NCI-H146 treated with DMSO at 0.1 percent for 48 hours (cell line): Measurements from ENCODE around the gene GPR68.
"Not testable (repeated sequence)": the region's sequence is repeated elsewhere in the genome, so short reads cannot be mapped to it uniquely, and the experiment has no call there.

Source experiments
- DNase-seq: peaks from one replicate; lab custom pipeline; 2025; ENCODE audit not compliant: unreplicated experiment; lab: John Stamatoyannopoulos, UW

The GPR68 gene

DNA sequence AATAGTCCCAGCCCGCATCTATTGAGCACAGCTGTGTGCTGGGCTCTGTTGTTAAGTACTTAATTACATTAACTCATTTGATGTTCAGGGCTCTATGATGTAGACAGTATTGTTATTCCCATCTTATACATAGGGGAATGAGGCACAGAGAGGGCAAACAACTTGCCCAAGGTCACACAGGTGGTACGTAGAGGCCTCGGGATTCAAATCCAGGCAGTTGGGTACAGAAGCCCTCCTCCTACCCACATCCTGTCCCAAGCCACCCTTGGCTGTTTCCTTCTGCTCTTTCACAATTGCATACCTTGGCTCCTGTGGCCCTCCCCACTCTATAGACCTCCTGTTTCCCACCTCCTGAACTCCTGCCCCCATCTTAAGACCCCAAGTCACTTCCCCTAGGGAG lies 10.0 kb upstream of the GPR68 start:
- DNase-seq: no peak

DNA sequence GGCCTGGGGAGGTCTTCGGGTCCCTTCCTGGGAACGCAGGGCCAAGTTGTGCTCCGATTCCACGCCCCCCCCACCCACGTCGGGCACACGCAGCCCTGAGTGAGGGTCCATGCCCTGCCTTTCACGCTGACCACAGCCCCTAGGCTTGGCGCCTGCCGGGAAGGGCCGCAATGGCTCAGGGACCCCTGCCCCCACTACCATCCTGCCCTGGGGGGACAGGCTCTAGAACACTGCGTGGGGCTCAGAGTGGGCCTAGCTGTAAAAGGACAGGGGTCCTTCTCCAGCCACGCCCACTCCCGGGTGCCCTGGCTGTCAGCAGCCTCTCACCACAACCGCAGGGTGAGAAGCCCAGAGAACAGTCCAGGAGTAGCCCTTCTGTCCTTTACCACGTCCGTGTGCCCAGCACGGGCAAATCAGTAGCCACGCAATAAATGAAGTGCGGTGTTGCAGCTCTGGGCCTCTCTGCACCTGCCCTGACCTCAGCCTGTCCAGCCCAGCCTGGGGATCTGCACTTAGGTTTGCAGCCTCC lies 9.4 kb upstream of the GPR68 start:
- DNase-seq: no peak

DNA sequence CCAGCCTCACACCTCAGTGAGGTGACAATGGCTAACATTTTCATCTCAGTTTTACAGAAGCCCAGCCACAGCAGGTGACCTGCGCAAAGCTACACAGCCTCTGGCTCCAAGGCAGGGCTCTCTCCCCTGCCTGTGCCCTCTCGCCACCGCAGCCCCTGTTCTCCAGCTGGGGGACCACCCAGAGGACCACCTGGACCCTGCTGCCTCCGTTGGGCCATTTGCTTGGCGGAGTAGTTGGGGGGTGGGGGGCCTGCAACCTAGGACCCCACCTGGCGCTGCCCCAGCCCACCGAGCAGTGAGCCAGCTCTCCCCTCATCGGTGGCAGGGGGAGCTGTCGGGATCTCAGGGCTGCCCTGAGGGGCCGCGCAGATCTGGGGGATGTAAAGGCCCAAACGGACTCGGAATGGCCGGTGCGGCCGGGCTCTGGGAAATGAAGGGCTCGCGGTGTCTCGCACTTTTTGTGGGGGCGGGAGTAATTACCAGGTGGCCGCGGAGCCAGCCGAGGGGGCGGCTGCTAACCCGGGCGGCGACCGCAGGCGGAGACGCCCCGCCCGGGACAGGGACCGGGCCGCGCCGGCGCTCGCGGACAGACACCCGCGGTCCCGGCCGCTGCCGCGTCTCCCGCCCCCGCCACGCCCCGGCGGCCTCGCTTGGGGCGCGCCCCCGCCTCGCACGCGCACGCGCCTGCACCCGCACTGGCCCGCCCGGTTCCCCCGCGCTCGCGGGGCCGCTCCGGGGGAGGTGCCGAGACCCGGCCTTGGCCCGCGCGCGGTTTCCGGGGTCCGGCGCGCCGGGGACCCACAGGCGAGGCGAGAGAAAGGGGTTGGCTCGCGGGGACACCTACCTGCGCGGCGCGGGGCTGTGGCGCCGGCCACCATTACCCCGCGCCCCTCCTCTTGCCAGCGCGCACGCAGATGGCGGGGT lies 8.6 kb upstream of the GPR68 start:
- DNase-seq: no peak

DNA sequence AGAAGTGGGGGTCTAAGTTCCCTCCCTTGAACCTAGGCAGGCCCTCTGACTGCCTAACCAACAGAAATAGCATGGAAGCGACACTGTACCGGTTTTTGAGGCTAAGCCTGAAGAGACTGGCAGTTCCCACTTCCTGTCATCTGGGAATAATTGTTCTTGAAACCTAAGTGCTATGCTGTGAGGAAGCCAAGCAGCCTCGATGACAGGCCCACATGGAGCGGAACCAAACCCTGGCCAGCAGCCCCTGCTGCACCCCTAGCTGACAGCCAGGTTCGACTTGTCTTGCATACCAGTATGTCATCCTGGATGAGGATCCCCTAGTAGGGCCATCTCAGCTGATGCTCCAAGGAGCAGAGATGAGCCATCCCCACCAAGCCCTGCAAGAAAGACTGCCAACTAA lies 6.4 kb upstream of the GPR68 start:
- no peak for DNase-seq

DNA sequence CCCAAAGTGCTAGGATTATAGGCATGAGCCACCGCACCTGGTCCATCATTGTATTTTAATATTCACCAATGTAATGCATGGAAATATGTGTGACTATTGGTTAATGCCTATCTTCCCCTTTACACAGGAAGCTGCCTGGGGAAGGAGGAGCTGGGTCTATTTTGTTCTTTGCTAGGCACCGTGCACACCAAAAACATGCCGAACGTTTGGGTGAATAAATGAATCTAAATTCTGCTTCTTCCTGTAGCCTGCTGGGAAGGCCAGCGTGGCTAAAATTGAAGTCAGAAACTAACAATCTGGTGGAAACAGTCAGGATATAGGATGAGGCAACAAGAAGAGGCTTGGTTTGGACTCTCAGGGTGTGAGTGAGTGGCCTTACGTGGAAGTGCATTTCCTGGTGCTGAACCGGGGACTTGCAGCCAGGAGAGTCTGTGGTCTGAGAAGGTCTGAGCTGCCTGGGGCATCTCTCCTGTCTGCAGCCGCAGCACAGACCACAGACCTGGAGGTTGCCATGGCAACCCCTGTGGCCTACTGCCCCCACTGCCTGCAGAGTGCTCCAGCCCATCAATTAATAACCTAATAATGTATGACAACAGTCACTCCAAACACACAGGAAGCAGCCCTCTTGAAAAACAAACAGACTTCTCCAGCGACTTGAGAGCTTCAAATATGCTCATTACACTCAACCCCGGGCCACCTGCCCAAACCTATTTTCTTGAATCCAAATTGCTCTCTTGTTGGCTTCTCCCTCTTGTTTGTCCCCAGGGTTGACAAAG lies 5.5 kb upstream of the GPR68 start:
- DNase-seq: peak; percentile 90

DNA sequence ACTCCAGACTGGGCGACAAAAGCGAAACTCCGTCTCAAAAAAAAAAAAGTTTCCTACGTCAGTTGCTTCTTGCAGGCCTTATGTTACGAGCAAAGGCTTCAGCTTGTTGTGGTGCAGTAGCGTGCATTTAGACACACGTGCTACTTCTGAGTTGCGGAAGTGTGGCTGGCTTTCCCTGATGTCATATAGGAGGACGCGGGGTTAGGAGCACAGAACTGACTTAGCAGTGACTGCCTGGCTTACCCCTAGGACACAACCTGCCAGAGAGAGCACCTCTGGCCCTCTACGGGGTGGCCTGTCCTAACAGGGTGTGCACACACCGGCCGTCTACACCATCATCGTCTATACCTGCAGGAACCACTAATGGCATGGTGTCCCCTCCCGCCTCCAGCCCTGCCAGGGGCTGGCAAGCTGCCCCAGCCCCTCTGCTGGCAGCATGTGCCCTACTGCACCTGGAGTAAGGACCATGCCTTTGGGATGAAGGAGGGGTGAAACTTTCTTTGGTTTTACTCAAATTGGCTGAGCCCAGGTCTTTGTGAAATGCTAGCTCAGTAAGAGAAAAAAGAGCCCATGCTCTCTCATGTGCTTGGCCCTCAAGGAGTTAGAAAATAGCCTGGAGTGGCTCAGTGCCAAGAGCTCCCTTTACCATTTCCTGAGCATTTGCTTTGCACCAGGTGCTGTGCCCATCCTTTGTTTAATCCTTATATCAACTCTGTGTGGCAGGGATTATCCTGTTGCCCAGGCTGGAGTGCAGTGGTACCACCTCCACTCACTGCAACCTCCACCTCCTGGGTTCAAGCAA lies 1.7 kb upstream of the GPR68 start:
- DNase-seq: no peak

DNA sequence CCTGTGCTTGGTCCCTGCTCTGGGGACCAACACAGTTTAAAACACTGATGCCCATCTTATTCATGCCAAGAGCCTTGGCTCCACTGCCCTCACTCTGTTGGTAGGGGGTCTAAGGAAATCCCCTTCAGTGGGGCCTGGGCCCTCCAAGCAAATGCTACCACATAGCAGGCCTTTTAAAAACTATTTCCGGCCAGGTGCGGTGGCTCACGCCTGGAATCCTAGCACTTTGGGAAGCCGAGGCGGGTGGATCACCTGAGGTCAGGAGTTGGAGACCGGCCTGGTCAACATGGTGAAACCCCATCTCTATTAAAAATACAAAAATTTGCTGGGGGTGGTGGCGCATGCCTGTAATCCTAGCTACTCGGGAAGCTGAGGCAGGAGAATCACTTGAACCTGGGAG lies 1.1 kb upstream of the GPR68 start:
- DNase-seq: not testable (repeated sequence)

DNA sequence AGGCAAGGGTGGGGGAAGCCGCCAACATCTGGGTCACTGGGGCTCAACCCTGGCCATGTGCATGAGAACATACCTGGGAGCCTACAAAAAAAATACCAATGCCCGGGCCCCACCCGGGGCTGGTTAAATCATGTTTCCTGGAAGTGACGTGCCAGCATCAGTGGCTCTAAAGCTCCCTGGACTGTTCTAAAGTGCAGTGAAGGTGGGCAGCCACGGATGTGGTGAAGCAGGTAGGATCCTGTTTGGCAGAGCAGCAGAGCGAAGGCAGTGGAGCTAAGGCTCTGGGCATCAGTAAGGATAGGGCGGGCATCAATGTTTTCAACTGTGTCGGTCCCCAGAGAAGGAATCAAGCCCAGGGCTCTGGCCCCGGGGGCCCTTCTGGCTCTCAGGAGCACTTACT lies 525 bp upstream of the GPR68 start:
- DNase-seq: no peak

DNA sequence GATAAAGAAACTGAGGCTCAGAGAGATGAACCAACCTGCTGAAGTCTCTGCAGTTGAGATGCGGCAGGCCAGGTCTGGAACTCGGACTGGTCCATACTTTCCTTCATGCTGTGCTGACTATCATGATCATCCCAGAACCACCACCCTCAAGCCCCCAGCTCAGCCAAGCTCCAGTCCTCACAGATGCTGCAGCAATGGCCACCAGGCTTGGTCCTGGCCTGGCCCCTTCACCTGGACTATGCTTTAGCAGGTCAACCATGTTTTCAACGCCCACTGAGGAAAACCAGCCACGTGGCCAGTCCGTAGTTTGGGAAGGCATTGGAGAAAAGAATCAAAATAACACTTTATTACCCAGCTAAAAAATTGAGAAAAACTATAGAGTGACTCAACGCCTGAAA lies 1.4 kb downstream of the GPR68 start:
- no peak for DNase-seq

DNA sequence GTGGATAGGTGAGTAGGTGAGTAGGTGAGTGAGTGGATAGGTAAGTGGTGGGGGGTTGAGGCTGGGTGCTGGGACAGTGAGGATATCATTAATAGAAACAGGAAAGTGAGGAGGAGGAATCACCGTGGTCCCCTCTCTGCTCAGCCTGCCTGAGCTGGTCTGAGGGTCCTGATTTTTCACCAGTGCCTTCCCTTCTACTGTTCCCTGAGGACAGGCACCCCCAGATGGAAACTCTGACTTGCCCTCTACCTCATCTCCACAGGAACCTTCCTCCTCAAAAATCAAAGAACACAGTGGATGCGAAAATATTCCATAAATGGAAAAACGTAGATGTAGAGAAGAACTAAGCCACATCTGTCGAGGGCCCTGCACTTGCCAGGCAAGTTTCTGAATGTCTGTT lies 1.9 kb downstream of the GPR68 start:
- no peak for DNase-seq

DNA sequence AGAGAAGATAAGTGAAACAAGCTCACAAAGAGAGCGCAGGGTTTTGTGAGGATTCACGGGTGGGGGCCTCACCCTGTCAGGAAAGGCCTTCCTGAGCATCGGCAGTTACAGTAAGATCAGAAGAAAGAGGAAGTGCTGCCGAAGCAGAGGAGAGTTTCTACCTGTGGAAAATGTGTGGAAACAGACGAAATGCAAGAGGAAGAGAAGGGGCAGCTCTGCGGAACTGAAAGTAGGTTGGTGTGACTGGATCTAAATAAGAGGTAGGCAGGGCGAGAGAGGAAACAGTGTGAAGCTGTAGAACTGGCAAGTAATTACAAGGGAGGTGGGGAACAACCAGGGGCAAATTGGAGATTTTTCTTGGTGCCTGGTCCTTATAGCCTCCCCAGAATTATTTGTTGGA lies 2.6 kb downstream of the GPR68 start:
- no peak for DNase-seq

DNA sequence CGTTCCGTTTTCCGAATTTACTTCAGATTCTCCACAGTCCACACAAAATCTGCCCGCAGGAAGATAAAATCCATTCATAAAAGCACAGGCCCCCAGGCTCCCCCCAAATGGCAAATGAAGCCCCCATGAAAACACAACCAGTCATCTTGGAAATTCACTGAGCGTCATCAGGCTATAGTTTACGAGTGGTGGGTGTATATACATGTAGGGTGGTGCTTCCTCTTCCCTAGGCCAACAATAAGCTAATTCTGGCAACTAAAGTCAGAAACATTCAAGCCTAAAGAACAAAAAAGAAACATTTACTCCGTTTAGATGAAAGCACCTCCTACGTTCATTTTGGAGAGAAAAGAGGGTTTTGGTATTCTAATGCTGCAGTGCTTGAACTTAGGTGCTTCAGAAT lies 5.8 kb downstream of the GPR68 start:
- DNase-seq: no peak

DNA sequence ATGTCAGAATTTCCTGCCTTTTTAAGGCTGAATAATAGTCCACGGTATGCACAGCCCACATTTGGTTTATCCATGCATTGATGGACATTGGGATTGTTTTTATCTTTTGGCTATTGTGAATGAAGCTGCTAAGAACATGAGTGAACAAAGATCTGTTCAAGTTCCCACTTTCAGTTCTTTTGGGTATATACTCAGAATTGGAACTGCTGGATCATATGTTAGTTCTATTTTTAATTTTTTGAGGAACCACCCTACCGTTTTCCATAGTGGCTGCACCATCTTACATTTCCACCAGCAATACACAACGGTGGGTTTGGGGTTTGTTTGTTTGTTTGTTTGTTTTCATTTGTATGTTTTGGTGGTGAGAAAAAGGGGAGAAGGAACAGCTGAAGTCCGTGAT lies 6.4 kb downstream of the GPR68 start:
- DNase-seq: no peak

DNA sequence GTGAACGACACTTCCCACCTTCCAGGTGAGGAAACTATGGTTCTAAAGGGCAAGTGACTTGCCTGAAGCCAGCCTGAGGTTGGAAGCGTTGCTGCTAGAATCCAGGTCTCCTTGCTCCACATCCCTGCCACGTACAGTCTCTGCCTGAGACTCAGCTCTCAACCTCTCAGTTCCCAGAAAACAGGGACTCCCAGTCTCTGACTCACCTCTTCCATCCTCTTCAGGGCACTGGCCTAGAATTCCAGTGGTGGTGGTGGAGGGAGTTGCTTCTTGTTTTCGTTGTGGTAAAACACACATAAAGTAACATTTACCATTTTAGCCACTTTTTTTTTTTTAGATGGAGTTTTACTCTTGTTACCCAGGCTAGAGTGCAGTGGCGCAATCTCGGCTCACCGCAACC lies 7.3 kb downstream of the GPR68 start:
- no peak for DNase-seq

DNA sequence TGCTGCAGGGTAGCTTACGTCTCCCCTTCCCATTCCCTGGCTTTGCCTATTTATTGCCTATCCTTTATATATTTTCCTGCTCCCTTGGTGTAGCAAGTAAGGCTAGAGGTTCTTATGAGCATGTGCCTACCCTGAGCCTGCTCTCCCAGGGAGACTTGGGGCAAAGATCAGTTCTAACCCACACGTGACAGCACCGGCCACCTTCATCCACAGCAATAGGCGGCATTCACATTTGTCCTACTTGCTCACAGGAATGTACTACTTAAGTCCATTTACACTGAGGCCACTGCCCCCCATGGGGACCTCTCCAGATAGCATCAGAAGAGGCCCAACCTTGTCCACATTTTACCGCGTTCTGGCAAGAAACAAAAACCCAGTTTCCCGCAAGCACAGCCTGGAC lies 8.7 kb downstream of the GPR68 start:
- DNase-seq: no peak

DNA sequence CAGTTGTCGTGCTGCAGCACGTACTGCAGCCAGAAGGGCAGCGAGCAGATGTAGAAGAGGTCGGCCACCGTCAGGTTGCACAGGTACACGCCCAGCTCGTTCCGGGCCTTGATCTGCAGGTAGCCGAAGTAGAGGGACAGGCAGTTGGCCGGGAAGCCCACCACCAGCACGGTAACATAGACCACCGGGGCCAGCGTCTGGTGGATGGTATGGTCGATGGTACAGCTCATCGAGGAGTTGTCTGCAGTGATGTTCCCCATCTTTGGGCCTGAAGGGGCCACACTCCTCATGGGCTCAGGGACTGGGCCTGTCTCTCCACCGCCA lies 9.8 kb downstream of the GPR68 start:
- no peak for DNase-seq

DNA sequence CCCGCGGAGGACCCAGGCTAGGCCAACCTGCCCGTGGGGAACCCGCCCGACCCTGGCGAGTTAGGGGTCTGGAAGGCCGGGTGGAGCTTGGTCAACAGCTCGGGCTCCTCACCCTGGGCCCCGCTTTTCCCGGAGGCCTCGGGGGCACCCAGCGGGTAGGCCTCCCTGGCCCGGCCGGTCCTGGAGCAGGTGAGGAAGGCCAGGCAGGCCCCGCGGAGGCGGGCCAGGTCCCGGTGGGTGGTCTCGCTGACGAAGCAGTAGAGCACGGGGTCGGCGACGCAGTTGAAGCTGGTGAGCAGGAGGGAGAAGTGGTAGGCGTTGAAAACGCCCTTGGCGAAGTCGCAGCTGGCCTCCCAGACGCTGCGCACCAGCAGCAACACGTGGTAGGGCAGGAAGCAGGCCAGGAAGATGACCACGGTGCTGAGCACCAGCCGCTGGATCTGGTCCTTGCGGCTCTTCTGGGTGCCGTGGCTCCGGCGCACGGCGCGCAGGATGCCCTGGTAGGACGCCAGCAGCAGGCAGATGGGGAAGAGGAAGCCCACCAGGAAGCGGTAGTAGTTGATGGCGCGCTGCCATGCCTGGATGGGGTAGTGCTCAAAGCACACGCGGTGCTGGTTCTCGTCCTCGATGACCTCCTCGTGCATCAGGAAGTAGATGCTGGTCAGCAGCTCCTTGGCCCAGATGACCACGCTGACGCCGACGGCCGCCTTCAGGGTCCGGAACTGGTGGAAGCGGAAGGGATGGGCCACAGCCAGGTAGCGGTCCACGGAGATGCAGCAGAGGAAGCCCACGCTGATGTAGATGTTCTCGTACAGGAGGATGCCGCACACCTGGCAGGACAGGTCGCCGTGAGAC lies 10.3 kb downstream of the GPR68 start:
- no peak for DNase-seq

DNA sequence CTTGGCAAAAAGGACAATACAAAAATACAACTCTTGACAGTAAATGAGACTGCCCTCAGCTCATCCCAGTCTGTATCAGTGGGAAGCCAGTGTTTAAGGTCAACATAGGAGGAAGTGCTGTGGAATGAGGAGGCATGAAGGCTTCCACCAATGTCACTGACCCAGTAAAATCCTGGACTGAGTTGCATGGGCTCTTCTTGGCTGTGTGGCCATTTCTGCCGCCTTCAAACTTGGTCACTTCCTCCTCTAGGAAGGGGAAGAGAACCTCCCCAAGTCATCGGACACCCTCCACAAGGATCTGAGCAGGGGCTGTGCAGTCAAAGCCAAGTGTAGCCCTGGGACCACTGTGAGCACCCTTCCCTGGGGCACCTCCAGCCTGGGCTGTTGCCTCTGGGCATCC lies 11.9 kb downstream of the GPR68 start:
- no peak for DNase-seq

DNA sequence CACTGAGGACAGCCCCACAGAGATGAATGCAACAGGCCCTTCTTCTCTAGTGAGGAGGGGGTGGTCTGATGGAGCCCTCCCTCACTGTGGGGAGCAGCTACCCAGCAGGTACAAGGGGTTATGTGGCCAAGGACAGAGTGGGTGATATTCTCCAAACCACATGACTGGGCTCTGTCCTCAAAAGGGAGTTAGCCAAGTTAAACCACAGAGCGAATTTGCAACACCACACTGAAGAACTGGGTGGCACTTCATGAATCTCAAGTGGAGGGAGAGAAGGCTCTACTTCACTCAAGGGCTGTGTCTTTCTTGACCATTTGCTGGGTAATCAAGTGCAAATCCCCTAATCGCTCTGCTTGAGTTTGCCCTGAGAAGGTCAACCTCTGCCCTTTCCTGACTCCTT lies 12.5 kb downstream of the GPR68 start:
- no peak for DNase-seq

DNA sequence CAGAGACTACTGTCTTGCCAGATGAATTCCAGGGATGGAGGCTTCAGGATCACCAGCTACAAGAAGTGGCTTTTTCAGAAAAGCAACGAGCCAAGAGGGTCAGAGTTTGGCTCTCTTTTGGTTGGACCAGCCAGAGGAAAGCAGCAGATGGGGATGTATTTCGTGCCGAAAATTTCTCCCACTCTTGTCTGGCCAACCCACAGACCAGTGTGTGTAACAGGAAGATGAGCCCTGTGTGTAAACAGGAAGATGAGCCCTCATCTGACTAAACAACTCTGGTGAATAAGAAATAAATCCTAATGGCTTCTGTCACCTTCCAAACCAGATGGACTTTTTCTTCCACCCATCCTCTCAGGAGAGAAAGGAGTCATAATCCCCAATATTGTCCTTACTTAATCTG lies 13.1 kb downstream of the GPR68 start:
- no peak for DNase-seq
